Left ventricle myocardium inferior (tissue), 1 donor: ENCODE results near the gene RNF151. TPM values are rescaled to one million over a fixed set of nuclear protein-coding genes. Genes with fewer than 3 reads are reported as not detected.

Source experiments
- DNase-seq: peaks from one replicate; pipeline ENCODE4 v3.0.0-alpha.2; 2020
- H3K27ac ChIP-seq: fragments of 200-600 bp; replicated peaks from 2 replicates; pipeline ENCODE4 v1.8.0; 2021
- H3K27me3 ChIP-seq: fragments of 200-600 bp; 2 replicates; pipeline ENCODE4 v1.8.0; 2021; ENCODE audit warnings: low read depth
- H3K36me3 ChIP-seq: fragments of 200-600 bp; 2 replicates; pipeline ENCODE4 v1.8.0; 2021
- H3K4me1 ChIP-seq: fragments of 200-600 bp; 2 replicates; pipeline ENCODE4 v1.8.0; 2021
- H3K4me3 ChIP-seq: fragments of 200-600 bp; 2 replicates; pipeline ENCODE4 v1.8.0; 2021; ENCODE audit warnings: mild to moderate bottlenecking, moderate library complexity
- H3K9me3 ChIP-seq: fragments of 200-600 bp; replicated peaks from 2 replicates; pipeline ENCODE4 v1.8.0; 2021
- CTCF ChIP-seq: fragments of 200-600 bp; IDR thresholded peaks from 2 replicates; pipeline ENCODE4 v1.8.0; 2021; ENCODE audit warnings: antibody characterized with exemption, mild to moderate bottlenecking, borderline replicate concordance
- intact Hi-C: fragments of 100-400 bp; cut with micrococcal nuclease; formaldehyde crosslinking; loops from one replicate; pipeline ENCODE4 v1.11.0; 2022
- total RNA-seq: library from RNA; stranded (reverse); fragmentation: NEBNext Ultra II Directional; extraction: Animal tissue kit (Norgen Biotek cat#: 25700); gene quantifications from one replicate; pipeline ENCODE4 v1.2.1, GENCODE V29; 2021
- donor health status: DM: no; HTN: yes; CAD: no; lungs with severe emphysema.

Gene RNF151
- total RNA-seq, 1 donor from 2014 or later, result not detected

GRCh38 chr16:1976951-1977874, 10.6 kb downstream of the RNF151 start:
- Histone ChIP-seq H3K9me3 (no peaks in the 10 kb centered on the region), H3K27ac (no peak overlapping the region), H3K36me3 (peaks cover 54% of the 10 kb centered on the region), H3K27me3 (peaks cover 77% of the 10 kb centered on the region), H3K4me3 (no peak overlapping the region), H3K4me1 (peaks cover 39% of the 10 kb centered on the region)
- no peak for DNase-seq
- TF ChIP-seq CTCF, result no peak
- intact Hi-C loops, result no loop called here

- TF ChIP-seq CTCF, result no peak
- Histone ChIP-seq H3K27ac (no peak overlapping the region), H3K4me3 (no peak overlapping the region), H3K4me1 (peaks cover 33% of the 10 kb centered on the region), H3K27me3 (peaks cover 83% of the 10 kb centered on the region), H3K36me3 (peaks cover 54% of the 10 kb centered on the region), H3K9me3 (no peaks in the 10 kb centered on the region)
- intact Hi-C loops, result no loop called here
- DNase-seq, result no peak
These were observed 11.2 kb downstream of the RNF151 start for GRCh38 chr16:1977875-1978268.

- Histone ChIP-seq H3K27me3 (peaks cover 84% of the 10 kb centered on the region), H3K4me1 (peaks cover 32% of the 10 kb centered on the region), H3K27ac (no peak overlapping the region), H3K9me3 (no peaks in the 10 kb centered on the region), H3K36me3 (peaks cover 54% of the 10 kb centered on the region), H3K4me3 (no peak overlapping the region)
- no peak for TF ChIP-seq CTCF
- DNase-seq, result no peak
- intact Hi-C loops, result no loop called here
These were observed 11.9 kb downstream of the RNF151 start for GRCh38 chr16:1978476-1979120.

- intact Hi-C loops, result no loop called here
- Histone ChIP-seq H3K36me3 (peaks cover 48% of the 10 kb centered on the region), H3K4me3 (no peak overlapping the region), H3K27ac (no peak overlapping the region), H3K4me1 (peaks cover 35% of the 10 kb centered on the region), H3K27me3 (peaks cover 84% of the 10 kb centered on the region), H3K9me3 (no peaks in the 10 kb centered on the region)
- no peak for TF ChIP-seq CTCF
- no peak for DNase-seq
These were observed 12.8 kb downstream of the RNF151 start for GRCh38 chr16:1979271-1980029.

- intact Hi-C loops, result no loop called here
- H3K36me3 ChIP-seq, result peaks cover 40% of the 10 kb centered on the region
- peaks cover 77% of the 10 kb centered on the region for H3K27me3 ChIP-seq
These were observed 13.5 kb downstream of the RNF151 start for GRCh38 chr16:1980030-1980769.

More at GRCh38 chr16:1980030-1980769, 13.5 kb downstream of the RNF151 start:
- Histone ChIP-seq H3K9me3 (no peaks in the 10 kb centered on the region), H3K4me1 (peaks cover 43% of the 10 kb centered on the region), H3K4me3 (no peak overlapping the region), H3K27ac (no peak overlapping the region)
- no peak for DNase-seq
- no peak for TF ChIP-seq CTCF
